HUDEP-2 (cell line): ENCODE results near the gene ARSA.

Source experiments
- DNase-seq, 76 experiments: peaks; one replicate each; lab custom pipeline; 2025; ENCODE audit not compliant: unreplicated experiment in 76 of 76; lab: John Stamatoyannopoulos, UW

ARSA gene

DNA sequence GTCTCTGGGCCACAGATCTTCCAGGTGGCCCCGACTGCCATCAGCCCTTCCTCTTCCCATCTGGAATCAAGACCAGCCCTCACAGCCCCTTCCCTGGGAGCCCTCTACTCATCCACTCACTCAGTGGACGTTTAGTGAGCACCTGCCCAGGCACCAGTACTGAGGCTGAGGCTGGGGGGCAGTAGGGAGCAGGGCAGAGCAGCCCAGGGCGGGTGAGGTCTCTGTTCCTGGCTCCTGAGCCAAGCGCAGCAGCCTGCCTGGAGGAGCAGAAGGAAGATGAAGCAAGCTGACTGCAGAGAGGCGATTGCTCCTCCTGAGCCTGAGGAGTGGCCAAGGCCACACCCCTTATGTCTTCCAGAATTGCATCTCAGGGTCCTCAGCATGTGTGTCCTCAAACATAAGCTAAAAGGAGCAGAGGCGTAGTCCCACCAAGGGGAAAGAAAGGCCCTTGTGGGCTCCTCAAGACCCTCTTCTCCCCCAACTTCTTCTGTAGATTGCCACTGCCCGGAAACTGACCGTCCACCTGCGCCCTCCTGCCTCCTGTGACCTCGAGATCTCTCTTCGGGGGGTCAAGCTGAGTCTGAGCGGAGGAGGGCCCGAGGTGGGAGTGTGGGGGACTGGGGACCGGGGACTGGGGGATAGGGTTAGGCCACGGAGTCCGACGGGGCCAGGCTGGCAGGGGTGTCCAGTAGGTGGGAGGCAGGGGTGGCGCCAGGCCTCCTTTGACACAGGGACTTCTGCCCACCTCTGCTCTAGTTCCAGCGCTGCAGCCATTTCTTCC lies 21.6 kb downstream of the ARSA start:
- no peak for DNase-seq

DNA sequence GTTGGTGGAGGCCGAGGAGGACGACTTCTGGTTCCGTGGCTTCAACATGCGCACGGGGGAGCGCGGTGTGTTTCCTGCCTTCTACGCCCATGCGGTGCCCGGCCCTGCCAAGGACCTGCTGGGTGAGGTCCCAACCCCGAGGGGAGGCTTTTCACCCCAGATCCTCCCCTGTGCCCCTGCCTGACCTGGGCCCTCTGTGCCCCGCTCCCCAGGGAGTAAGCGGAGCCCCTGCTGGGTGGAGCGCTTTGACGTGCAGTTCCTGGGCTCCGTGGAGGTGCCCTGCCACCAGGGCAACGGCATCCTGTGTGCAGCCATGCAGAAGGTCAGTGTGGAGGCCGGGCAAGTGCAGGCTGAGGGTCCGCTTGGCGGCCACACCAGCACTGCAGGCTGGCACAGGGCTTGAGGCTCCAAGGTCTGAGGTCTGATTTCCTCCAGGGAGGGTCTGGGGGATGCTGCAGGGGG lies 22.3 kb downstream of the ARSA start:
- DNase-seq = no peak

DNA sequence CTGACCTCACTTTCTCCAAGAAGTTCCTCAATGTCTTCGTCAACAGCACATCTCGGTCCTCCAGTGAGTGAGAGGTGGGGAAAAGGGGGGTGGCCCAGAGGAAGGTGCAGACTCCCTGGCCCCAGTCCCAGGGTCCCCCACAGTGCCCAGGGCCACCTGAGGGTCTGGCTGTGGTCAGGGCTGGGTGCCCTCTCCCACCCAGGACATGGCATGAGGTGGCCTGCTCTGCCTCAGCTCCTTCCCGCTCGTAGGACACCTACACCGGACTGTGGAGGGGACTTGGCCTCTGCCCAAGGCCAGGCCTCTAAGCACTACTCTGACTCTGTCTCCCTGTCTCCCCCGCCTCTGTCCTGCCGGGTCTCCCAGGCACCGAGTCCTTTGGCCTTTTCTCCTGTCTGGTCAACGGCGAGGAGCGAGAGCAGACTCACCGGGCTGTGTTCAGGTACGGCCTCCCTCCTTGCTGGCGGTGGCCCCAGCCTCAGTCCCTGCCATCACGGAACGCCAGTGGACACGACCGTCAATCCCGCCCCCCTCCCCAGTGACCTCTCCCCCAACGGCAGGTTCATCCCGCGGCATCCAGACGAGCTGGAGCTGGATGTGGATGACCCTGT lies 22.8 kb downstream of the ARSA start:
- no peak for DNase-seq

DNA sequence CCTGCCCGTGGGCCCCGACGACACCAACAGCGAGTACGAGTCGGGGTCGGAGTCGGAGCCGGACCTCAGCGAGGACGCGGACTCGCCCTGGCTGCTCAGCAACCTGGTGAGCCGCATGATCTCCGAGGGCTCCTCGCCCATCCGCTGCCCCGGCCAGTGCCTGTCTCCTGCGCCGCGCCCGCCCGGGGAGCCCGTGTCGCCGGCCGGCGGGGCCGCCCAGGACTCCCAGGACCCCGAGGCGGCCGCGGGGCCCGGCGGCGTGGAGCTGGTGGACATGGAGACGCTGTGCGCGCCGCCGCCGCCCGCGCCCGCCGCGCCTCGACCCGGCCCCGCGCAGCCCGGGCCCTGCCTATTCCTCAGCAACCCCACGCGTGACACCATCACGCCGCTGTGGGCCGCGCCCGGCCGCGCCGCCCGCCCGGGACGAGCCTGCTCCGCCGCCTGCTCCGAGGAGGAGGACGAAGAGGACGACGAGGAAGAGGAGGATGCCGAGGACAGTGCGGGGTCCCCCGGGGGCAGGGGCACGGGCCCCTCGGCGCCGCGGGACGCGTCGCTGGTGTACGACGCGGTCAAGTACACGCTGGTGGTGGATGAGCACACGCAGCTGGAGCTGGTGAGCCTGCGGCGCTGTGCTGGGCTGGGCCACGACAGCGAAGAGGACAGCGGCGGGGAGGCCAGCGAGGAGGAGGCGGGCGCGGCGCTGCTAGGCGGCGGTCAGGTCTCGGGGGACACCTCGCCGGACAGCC lies 23.5 kb downstream of the ARSA start:
- no peak for DNase-seq

DNA sequence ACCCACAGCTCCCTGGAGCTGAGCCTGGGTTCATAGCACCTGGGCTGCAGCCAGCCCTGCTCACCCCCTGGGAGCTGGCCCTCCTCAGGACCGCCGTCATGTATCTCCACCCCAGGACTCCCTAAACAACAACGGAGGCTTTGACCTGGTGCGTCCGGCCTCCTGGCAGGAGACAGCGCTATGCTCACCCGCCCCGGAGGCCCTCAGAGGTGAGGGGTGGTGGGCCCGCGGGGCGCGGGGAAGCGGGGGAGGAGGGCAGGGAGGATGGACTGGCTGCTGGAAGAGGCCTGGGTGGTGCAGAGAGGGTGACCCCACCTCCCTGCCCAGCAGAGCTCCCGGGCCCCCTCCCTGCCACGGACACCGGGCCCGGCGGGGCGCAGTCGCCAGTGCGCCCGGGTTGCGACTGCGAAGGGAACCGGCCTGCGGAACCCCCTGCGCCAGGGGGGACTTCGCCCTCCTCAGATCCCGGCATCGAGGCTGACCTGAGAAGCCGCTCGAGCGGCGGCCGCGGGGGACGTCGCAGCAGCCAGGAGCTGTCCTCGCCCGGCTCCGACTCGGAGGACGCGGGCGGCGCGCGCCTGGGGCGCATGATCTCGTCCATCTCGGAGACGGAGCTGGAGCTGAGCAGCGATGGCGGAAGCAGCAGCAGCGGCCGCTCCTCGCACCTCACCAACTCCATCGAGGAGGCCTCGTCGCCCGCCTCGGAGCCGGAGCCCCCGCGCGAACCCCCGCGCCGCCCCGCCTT lies 24.3 kb downstream of the ARSA start:
- no peak for DNase-seq

DNA sequence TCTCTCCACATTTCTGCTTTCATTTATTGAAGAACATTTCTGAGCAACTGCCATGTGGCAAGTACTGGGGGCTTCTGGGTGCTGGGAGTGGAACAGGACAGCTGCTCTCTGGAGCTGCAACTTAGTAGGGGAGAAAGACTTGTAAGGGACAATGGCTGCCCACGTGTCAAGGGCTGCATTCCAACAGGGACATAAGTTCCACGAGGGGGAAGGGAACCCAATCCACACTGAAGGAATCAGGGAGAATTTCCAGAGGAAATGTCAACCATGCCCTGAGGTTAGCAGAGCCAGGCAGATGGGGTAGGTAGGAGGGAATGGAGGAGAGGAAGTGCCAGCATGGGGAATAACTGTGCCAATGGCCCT lies 25.6 kb downstream of the ARSA start:
- DNase-seq = no peak

DNA sequence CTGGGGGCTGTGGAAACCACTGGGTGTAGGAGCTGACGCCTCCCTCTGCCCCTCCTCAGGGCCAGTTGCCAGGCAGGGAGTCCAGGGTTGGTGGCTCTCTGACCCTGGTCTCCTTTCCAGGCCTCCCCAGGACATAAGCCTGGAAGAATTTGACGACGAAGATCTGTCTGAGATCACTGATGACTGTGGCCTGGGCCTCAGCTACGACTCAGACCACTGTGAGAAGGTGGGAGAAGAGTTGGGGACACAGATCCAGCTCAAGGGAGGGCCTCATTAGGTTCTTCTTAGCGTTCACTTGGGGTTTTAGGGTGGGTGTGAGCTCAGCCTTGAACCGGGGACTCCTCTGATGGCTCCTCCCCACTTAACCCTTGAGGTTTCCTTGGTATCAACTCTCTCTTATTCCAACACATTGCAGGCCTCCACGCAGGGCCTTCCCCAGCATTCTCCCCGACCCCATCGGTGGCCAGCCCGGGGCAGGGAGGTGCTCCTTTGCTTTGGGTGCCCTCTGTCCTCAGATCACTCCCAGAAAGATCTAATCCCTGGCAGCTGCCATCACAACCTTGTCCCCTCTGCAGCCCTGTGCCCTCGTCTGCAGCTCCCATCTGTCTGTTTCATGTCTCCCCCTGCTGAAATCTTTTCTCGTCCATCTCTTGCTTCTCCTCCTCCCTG lies 26.1 kb downstream of the ARSA start:
- DNase-seq = no peak

DNA sequence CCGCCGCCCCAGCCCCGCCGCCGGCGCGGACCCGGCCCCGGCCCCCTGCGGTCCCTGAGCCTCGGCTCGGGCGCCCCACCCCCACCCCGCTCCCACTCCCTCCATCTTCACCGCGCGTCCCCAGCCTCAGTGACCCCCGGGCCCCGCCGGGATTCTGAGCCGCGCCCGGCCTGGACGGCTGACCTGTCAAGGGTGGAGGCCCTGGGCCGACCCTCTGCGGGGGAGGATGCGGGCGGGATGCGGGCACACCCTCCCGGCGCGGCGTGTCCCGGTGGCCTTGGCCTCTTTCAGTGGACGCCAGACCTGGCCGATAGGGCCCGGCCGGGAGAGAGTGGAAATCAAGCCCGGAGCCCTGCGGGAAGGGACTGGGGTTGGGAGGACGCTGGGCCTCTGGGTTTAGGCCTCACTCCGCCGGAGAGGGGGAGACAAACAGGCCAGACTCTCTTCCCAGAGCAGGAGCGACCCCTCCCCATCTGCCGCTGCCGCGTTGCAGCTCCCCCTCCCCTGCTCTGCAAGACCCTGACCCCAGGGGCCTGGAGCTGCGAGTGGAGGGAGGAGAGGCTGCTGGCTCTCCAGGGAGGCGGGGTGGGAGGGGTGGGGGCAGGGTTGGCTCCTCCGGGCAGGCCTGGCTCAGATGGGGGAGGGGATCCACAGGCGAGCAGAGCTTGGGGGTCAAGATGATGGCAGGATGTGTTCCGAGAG lies 26.8 kb downstream of the ARSA start:
- no peak for DNase-seq

DNA sequence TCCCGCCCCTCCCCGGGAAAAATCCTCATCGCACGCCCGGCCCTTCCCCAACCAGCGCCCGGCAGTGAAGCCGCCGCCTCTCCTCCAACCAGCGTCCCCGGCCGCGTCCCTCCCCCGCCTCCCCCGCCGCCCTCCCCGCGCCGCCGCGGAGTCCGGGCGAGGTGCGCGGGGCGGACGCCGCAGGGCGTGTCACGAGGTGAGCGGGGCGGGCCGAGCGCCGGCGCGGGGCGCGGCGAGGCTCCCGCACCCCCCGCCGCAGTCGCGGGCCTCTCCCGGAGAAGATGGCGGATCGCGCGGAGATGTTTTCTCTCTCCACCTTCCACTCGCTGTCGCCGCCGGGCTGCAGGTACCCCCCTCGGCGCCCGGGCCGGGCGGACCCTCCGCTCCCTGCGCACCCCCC lies 27.4 kb downstream of the ARSA start, which contains the start of gene MAPK8IP2:
MAPK8IP2 (plus strand) TSS at position 256 of the 400 bp plus-strand sequence; CDS start at position 282, 26 bp downstream.
- peak in 1 of 76 experiments; percentile 15 for DNase-seq

DNA sequence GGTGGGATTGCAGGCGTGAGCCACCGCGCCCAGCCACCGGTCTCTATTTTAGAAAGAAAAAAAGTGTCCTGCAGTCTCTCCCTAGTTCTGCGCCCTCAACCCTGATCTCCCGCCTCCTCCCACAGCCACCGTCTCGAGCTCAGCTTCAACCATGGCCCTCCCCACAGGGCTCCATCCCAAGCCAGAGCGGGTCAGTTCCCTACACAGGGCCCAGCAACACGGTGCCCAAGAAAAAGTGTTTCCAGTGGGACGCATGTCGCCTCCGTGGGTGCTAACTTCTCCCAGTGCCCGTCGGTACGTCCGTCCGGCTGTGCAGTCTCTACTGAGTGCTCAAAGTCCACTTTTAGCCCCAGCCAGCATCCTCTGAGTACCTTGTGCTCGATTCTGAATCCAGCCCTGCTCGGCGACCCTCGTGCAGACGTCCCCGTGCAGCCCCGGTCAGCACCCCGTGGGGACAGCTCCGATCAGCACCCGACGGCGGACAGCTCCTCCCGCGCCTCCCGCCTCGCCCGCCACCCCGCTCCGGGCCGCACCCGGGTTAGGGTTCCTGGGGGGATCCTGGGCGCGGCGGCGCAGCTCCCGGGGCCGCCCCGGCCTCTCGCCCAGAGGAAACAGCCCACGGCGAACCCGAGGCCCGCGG lies 28.0 kb downstream of the ARSA start:
- peak in 23 of 76 experiments; percentile 6 to 54 (median 20) for DNase-seq

DNA sequence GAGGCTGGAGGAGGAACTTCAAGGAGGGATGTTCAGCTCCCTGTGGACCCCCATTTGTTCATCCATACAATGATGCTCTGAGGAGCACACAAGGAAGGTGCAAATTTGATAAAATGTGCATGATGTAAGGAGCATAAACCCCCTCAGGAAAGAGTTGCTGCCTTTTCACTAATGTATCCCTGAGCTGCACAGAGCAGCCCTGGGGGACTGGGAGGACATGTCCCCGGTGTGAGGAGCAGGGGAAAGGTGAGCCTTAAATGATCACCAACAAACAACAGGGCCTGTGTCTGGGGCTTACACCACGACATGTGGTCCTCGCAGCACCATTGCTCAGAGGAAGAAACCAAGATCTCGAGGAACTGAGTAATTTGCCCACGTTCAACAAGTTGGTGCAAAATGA lies 30.9 kb downstream of the ARSA start:
- no peak for DNase-seq

DNA sequence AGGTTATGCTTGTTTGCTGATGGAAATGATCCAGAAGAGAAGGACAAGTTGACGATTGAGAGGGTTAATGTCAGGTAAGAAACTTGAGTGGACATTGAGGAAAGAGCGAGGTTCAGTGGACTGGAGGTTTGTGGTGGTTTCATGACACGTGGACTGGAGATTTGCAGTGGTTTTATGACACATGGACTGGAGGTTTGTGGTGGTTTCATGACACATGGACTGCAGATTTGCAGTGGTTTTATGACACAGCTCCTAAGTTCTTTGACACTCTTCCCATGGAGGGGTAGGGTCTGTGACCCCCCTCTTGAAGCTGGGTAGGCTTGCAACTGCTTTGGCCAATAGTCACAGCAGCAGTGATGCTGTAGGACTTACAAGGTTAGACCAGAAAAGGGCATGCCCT lies 32.8 kb downstream of the ARSA start:
- DNase-seq = no peak

DNA sequence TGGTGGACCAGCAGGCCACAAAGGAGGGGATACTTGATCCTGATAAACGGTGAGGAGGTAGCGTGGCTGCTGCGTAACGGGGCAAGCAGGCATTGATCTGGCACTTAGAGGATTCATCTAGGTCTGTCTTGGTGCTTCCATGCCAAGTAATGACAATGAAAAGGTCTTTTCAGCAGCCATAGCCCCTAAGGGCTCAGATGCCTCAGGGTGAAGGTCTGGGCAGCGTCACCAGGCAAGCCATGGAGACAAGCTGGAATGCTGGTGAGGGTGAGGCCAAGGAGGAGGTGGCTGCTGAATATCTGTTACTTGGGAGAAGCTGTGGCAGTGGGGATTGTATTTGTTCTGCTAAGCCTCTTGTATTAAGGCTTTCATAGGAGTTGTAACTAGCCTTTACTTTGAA lies 40.5 kb downstream of the ARSA start:
- no peak for DNase-seq

DNA sequence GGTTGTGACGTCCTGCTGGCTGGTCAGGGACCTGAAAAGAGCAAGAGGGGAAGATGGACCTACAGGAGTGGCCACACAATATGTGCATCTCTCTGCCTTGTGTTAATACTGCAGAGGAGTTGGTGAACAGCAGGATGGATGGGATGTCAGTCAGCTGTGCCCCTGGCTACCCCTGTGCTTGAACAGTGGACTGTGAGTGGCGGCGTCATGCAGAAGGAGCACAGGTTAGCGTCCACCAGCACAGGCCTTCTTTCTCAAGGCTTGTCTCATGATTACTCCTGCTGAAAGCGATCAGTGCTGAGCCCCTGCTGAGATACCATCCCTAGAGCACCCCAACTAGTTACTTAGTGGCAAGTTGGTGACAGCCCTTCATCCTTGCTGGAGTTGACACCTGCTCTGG lies 41.5 kb downstream of the ARSA start:
- no peak for DNase-seq

DNA sequence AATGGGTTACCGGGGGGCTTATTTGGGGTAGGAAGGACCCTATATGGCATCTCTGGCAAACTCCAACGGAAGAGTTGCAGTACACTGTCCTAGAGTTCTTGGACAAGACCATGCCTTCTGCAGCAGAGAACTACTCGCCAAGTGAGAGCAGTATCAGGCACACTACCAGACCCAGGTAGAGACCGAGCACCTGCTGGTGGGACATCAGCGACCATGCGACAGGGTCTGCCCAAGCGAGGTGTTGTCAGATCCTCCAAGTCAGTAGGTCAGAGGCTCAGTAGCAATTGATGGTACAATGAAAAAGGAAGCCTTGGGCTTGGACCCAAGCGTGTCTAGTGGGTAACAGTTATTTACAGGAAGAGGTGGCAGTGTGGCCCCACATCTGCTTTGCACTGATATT lies 42.2 kb downstream of the ARSA start:
- no peak for DNase-seq

DNA sequence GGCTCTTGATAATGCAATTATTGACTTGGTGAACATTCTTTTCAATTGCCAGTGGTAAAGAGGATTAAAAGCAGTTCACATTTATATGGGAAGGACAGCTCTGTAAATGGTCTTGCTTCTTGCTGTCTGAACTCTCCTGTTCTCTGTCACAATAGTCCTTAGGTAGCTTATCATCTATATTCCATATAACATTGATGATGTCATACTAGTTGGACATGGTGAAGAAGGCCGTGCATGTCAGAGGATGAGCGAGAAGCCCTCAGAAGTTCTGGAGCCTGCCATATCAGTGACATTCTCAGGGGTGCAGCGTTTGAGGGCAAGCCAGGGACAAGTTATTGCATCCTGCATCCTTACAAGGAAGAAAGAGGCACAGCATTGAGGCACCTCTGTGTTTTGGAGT lies 42.7 kb downstream of the ARSA start:
- DNase-seq = no peak

DNA sequence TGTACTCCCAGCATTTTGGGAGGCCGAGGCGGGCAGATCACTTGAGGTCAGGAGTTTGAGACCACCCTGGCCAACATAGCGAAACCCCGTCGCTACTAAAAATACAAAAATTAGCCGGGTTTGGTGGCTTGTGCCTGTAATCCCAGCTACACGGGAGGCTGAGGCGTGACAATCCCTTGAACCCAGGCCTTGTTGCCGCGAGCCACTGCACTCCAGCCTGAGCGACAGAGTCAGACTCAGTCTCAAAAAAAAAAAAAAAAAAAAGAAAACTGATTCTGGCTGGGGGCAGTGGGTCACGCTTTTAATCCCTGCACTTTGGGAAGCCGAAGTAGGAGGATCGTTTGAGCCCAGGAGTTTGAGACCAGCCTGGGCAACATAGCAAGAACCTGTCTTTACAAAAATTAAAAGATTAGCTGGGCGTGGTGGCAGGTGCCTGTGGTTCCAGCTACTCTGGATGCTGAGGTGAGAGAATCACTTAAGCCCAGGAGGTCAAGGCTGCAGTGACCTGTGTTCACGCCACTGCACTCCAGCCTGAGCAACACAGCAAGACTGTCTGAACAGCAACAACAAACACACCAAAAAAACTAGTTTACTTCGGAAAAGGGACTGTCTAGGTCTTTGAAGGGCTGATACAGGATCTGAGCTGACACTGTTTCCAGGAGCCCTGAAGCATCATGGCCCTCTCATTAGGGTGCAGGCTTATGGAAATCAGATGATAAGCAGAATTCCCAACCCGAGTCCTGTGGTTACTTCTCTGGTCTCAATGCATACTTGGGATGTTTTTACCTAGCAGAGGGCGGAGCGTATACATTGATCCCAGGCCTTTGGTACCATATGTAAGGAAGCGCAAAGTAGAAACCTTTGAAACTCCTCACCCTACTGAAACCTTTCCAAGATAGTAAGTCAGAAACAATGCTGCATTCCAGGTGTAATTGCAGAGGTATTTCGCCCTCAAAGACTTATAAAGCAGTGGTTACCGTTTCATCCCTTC lies 43.6 kb downstream of the ARSA start:
- DNase-seq = no peak

DNA sequence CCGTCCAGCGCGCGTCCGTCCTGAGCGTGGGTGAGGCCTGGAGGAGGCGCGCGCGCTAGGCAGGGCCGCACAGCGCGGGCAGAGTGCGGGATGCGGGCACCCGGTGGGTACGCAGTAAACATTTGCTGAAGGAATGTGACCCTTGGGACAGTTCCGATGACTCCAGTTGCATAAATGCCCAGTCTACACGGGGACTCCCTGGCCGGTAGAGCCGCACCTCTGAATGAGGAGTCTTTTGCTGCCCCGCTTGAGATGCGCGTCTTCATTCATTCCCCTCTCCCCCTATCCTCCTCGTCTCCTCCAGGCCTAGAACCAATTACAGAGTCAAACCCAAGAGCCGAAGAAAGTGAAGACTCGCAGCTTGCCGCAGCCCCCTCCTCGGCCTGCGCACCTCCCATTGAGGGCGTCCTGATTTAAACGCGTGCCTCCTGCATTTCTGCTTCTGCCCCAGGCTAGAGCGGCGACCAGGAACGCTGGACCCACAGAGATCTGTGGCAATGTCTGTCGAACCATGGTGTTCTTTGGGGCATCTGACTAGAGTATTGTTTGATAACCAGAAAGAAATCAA lies 44.6 kb downstream of the ARSA start:
- DNase-seq = peak in 1 of 76 experiments; percentile 61
